ENCODE results near the gene EIF3F.

The EIF3F gene

GRCh38 chr11:7994581-7995278 is 7.6 kb downstream of the EIF3F start:
- no peak for DNase-seq

DNA sequence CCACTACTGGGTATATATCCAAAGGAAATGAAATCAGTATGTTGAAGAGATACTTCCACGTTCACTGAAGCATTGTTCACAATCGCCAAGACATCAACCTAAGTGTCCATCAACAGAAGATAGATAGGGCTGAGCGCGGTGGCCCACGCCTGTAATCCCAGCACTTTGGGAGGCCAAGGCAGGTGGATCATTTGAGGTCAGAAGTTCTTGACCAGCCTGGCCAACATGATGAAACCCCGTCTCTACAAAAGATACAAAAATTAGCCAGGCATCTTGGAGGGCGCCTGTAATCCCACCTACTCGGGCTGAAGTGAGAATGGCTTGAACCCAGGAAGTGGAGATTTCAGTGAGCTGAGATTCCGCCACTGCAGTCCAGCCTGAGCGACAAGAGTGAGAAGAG is 12.7 kb downstream of the EIF3F start:
- DNase-seq, result no peak

DNA sequence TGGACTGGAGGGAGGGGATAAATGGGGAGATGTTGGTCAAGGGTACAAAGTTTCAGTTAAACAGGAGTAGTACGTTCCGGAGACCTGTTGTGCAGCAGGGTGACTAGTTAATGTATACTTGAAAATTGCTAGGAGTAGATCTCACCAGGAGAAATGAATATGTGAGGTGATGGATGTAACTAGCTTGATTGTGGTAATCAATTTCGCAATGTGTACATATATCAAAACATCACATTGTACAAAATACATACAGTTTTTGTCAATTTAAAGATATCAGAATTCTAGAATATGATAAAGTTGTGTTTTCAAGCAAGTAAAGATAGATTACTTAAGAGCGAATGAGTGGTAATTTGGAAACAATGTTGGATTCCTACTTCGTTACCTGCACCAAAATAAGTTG is 13.3 kb downstream of the EIF3F start:
- no peak for DNase-seq

GRCh38 chr11:8002676-8003075 is 15.5 kb downstream of the EIF3F start:
- no peak for DNase-seq

DNA sequence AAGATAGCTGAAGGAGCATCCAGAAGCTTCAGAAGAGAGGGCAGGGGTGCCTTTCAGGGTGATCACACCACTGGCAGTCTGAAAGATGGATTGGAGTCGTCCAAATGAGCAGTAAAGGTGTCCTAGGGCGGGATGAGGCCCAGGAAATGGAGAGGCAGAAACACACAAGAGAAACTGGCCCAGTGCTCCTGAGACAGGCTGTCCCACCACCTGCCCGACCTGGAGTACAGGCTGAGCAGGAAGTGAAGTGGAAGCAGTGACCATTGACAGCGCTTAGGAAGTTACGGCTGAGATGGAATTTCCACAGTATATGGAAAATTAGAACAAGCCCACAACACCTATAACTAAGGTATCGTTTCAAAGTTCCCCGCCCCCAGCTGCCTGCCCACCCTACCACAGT is 16.1 kb downstream of the EIF3F start:
- no peak for DNase-seq

DNA sequence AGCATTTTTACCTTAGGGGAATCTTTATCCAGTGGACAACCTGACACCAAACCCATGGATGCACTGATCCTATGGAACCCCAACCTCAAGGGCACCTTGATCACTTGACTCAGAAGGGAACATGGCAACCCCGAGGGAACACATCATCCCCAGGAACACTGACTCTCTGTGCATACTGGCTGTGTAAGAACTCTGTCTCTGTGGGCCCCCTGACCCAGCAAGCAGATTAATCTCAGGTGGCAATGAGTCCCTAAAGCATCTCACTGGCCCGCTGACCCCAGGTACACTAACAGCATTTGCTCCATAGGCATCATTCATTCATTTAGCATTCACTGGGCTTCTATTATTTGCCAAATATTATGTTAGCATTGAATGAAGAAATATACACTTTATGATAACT is 16.9 kb downstream of the EIF3F start:
- no peak for DNase-seq

GRCh38 chr11:8005556-8005955 is 18.4 kb downstream of the EIF3F start:
- no peak for DNase-seq

- DNase-seq, result peak; percentile 31
These were observed 19.3 kb downstream of the EIF3F start for GRCh38 chr11:8006349-8006977.

- DNase-seq, result no peak
These were observed 21.1 kb downstream of the EIF3F start for GRCh38 chr11:8008212-8008611.

DNA sequence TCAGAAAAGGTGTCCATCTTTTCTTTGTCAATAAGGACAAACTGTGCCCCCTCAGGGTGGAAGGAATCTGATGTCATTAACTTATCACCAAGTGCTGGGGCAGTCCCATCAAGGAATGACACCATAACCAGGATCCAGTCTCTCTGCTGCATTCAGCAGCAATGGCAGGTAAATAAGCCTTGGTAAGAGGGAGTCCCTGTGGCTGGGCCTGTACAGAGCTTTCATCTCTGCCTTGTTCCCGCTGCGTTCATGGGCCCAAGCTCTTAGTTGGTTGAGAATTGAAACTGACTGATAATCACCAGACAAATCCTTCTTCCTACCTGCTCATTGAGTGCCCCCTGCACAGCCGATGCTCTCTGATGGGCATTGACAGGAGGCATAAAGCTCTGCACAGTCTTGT is 22.7 kb downstream of the EIF3F start:
- no peak for DNase-seq

DNA sequence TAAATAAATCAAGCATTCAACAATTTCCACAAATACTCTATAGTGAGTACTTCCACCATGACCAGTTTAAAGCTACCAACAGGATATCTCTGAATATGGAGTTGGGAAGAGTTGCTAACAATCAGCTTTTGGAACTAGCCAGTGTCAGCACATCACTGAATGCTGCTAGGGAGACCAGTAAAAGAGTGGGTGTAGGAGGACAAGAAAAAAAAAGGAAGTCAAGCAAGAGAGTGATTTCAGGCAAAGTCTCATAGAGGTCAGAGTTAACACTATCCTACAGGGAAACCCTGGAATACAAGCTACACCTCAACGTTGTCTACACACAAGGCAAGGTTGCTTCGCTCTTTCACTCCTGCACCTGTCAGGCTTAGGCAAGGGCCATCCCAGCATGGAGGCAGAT is 24.2 kb downstream of the EIF3F start:
- no peak for DNase-seq

DNA sequence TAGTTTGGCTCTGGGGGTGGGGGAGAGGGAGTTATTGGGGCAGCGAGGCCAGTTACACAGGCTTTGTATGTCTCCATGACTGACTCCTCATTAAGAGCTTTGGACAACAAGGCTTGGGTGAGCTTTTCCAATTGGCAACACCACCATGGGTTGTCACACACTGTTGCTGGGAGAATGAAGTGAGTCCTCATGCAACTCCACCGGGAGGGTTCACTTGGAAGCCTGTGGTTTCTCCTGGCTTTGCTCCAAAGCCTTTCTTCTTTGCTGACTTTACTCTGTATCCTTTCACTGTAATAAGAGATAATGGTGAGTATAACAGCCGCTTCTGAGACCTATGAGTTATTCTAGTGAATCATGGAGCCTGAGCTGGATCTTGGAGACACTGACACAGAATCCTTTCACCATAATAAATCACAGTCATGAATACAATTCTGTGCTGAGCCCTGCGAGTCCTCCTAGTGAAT is 24.9 kb downstream of the EIF3F start:
- DNase-seq, result no peak

DNA sequence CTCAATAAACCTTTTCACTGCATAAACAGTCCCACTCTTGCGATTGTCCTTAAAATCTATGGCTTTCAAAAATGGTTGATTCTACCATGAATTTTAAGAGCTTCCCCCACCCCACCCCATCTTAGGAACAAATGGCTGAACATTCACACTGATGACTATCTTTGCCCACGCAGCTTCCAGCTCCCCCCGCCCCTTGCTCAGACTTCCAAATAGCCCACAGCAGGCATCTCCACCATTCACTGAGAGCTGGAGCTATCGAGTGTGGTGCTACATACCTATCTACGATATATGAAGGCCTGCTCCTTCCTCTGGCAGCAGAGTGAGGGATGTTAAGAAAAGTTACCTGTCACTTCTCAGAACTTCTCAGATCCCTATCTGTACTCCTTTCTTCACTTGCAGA is 26.7 kb downstream of the EIF3F start:
- DNase-seq, result no peak

DNA sequence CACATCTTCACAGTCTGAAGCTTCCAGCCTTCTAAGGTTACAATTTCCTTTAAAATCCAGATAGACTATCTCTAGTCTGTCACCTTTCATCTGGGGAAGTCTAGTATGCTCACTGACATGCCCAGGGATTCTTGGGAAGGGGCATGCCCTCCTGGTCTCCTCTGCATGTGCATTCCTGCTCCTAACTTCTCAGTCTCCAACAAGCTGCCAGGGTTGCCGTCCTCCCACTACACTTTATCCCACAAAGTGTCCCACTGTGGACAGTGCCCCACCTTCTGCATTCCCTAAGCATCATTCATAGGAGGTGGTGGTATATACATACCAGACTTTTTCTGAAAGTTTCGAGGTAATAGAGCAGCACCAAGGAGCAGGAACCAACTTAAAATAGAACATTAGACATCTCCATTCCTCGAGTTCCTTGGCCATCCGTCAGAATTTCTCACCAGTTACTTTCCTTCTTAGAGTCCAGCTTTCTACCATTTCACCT is 28.7 kb downstream of the EIF3F start:
- no peak for DNase-seq

- DNase-seq, result no peak
These were observed 29.3 kb downstream of the EIF3F start for GRCh38 chr11:8016440-8016839.

DNA sequence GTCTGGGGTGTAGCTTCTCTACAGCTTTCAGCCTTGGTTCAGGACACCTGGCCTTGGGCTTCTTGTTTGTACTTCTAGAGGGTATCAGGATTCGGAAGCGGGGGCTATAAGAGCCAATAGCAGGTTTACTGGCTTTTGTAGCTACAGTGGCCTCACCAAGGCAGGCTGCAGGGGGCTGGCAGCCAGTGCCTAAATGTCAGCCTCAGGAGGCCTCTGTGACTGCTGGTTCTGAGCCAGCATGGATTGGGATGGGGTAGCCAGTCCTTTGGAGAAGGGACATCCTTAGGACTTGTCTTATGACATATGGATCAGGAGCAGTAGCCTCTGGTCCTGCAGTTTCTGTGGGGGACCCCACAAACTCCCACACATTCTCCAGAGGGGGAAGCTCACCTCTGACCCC is 29.9 kb downstream of the EIF3F start:
- no peak for DNase-seq

DNA sequence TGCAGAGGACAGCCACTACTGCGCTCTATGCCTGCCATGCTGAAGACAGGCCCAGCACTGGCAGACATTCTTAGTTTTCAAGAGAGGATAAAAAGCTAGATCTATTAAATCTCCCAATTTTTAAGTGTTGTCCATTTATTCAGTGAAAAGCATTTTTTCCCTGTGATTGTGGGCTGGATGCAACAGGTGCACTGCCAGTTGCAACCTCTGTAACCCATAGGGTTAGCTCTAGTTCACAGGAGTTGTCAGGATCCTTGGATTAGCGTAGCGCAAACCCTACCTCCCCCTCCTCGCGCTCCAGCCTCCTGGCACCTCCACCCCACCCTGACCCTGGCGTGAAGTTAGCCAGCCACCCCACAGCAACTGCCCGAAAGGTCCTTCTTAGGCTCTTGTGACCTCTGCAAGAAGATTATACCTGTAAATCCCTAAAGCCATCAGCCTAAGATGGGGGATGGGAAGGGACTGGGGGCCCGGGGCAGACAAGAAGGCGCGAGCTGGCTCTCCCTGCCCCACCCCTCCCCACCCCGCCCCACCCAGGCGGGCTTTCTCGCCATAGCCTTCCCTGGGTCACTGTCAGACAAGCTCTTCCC is 30.9 kb downstream of the EIF3F start:
- no peak for DNase-seq

DNA sequence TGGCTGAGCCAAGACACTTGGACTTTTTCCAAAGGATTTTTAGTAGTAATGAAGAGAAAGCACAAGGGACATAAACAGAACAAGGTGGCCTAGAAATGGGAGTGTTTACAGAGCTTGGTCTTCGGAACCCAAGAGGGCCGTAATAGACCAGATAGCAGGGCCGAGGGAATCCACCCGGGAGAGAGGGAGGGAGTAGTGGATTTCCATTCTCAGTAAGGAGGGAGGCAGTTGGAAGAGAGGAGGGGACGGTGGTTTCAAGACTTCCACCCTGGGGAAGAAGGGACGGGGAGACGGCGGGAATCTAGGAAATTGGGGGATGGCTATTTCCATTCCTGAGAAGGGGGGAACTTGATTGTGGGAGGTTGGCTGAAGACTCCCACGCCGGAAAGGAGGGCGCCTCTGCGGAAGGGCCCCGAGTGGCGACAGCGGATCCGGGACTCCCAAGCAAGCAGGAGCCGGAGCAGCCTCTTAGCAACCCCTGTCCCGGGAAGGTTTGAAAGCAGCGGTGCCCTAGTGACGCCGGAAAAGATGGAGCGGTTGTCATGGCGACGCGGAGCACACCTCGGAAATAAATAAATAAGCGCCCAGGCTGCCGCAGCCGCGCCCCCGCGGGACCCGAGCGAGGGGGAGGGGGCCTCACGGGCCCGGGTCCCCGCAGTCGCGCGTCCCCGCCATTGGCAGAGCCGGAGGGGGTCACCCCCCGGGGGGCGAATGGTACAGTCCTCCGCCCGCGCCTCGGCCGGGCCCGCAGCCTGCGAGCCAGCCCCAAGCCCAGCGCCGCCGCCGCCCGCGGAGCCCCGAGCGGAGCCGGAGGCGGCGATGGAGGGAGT is 31.6 kb downstream of the EIF3F start:
- peak; percentile 53 for DNase-seq

- DNase-seq, result peak; percentile 34
These were observed 32.4 kb downstream of the EIF3F start for GRCh38 chr11:8019314-8020243.

DNA sequence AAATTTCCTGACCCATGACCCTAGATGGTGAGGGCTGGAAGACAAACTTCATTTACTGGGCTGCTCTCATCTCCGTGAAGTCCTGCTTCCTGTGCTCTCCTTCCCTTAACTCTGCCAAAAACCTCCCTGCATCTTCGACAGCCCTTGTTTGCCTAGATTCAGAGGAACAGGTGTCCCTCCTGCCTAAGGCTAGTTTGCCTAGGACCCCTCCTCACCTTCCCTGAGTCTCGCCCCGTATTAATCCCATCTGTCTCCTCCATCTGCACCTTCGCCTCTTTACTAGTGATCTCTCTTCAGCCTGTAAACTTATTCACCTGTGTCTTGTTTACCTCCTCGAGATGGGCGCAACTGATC is 33.1 kb downstream of the EIF3F start:
- no peak for DNase-seq

DNA sequence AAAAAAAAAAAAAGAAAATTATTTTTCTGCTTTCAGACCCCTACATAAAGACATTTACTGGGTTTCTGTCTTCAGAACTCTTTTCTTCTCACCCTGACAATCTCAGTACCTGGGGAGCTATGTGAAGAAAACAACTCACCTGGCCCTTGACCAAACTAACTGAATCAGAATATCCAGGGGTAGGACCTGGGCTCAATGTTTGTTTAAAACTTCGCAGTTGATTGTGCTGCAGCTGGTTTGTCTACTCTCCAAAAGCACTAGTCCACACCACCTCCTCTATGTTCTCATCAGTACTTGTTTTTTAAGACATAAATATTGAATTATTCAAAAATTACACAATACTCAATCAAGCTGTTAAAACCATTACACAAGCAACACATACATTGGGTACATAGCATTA is 34.8 kb downstream of the EIF3F start:
- DNase-seq, result no peak

- no peak for DNase-seq
These were observed 35.7 kb downstream of the EIF3F start for GRCh38 chr11:8022876-8023275.

Data from stimulated activated CD4-positive, alpha-beta T cell treated with anti-CD3 and anti-CD28 coated beads, Interleukin-12 subunit alpha, Interleukin-12 subunit beta, amount 100 ng/mL, for 4 hours (primary cell).